NB4 (cell line): ENCODE measurements around the gene TSPAN31.

Source experiments
- DNase-seq: peaks from one replicate; pipeline ENCODE4 v3.0.0; 2010; ENCODE audit warnings: low read depth
- H3K4me3 ChIP-seq: one replicate; pipeline ENCODE4 v1.5.1; 2011; ENCODE audit warnings: mild to moderate bottlenecking, low read depth, low read length, moderate library complexity
- MYC ChIP-seq: IDR thresholded peaks from 2 replicates; pipeline ENCODE4 v1.6.1; 2011; ENCODE audit warnings: low read depth, low read length
- POLR2A ChIP-seq: IDR thresholded peaks from 2 replicates; pipeline ENCODE4 v1.6.1; 2011; ENCODE audit warnings: mild to moderate bottlenecking; ENCODE audit not compliant: insufficient read length; ENCODE audit errors: extremely low read depth
- TF ChIP-seq, protein P1 (sequence below): IDR thresholded peaks from 2 replicates; pipeline ENCODE4 v1.6.1; 2011; ENCODE audit warnings: low read depth, low read length
- TF ChIP-seq, protein P2 (sequence below): IDR thresholded peaks from one replicate; pipeline ENCODE4 v1.5.1; 2012; ENCODE audit warnings: low read depth, low read length

TSPAN31 gene

DNA sequence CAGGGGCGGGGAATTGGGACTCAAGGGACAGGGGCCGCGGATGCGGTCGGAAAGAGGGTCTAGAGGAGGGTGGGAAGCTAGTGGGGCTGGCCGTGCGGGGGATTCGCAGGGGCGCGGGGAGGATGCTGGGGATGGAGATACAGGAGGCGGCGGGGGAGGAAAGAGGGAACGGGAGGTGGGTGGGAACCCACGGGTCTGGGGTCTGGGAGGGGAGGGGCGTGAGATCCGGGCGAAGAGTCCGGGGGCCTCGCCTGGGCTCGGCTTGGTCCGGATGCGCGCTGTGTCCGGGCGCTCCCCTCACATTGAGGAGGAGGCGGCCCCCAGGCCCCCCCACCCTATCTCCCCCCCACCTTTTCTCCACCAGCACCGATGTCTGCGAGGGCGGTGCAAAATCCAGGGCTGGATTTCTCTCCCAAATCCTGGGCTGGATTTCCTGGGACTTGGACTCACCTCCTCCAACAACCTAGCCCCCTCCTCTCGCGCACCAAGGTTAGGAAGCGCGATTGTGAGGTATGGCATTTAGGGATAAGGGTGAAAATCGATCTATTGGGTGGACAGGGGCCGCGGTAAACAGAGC, 6.1 kb upstream of the TSPAN31 start, which contains the start of gene AGAP2:
AGAP2 (minus strand) TSS at position 82 of the 577 bp plus-strand sequence. CDS start 496 bp downstream, outside the sequence.
- H3K4me3 ChIP-seq: no peak within 1 kb of the TSS
- TF ChIP-seq, protein P1, sequence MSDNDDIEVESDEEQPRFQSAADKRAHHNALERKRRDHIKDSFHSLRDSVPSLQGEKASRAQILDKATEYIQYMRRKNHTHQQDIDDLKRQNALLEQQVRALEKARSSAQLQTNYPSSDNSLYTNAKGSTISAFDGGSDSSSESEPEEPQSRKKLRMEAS: no peak
- TF ChIP-seq, protein P2, sequence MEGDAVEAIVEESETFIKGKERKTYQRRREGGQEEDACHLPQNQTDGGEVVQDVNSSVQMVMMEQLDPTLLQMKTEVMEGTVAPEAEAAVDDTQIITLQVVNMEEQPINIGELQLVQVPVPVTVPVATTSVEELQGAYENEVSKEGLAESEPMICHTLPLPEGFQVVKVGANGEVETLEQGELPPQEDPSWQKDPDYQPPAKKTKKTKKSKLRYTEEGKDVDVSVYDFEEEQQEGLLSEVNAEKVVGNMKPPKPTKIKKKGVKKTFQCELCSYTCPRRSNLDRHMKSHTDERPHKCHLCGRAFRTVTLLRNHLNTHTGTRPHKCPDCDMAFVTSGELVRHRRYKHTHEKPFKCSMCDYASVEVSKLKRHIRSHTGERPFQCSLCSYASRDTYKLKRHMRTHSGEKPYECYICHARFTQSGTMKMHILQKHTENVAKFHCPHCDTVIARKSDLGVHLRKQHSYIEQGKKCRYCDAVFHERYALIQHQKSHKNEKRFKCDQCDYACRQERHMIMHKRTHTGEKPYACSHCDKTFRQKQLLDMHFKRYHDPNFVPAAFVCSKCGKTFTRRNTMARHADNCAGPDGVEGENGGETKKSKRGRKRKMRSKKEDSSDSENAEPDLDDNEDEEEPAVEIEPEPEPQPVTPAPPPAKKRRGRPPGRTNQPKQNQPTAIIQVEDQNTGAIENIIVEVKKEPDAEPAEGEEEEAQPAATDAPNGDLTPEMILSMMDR: no peak
- TF ChIP-seq MYC: no peak
- TF ChIP-seq POLR2A: no peak
- DNase-seq: no peak

DNA sequence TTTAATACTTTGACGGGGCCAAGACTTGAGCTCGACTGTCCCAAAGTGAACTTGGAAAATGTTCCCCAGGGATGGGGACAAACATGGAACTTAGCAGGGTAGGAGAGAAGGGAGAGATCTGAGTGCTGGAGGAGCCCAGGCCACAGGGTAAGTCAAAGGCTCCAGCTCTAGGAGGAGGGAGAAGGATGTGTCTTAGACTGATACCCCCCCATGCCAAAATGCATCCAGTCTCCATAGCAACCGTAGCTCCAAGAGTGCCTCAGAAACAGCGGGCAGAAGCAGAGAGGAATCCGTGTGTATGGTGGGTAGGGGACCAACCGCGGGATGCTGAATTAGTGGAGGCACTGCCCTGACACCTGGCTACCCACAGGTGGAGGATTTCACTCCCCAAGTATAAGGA, 5.5 kb upstream of the TSPAN31 start:
- H3K4me3 ChIP-seq: no peak overlapping the region
- DNase-seq: no peak
- TF ChIP-seq, protein P2: no peak
- TF ChIP-seq, protein P1: no peak
- TF ChIP-seq POLR2A: no peak
- no peak for TF ChIP-seq MYC

DNA sequence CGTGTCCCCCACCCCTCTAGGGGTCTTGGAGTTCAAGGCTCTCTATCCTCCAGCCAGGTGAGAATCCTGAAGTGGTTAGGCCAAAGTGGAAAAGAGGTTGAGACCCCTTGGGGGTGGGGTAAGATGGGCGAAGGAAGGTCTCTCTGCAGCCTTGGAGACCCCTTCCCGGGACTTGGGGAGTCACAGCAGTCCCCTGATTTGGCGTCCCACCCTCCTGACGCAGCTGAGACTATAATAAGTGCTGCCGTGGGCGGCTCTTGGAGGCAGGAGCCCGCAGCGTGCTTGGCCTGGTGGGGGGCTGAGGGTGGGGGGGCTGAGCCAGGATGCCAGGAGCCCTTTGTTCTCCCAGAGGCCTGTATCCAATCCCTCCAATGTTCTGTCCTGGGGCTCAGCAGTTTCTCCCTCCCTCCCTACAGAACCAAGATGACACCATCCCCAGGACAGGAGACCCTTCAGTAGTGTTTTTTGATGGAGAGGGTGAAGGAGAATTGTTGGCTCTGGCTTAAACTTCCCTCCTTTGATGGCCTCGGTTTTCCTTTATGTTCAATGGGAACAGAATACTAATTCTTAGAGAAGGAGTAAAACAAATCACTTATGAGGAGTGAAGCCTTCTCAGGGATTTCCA, 4.8 kb upstream of the TSPAN31 start:
- TF ChIP-seq MYC (no peak), POLR2A (no peak)
- TF ChIP-seq, protein P1: no peak
- TF ChIP-seq, protein P2: no peak
- no peak for DNase-seq
- H3K4me3 ChIP-seq: no peak overlapping the region

DNA sequence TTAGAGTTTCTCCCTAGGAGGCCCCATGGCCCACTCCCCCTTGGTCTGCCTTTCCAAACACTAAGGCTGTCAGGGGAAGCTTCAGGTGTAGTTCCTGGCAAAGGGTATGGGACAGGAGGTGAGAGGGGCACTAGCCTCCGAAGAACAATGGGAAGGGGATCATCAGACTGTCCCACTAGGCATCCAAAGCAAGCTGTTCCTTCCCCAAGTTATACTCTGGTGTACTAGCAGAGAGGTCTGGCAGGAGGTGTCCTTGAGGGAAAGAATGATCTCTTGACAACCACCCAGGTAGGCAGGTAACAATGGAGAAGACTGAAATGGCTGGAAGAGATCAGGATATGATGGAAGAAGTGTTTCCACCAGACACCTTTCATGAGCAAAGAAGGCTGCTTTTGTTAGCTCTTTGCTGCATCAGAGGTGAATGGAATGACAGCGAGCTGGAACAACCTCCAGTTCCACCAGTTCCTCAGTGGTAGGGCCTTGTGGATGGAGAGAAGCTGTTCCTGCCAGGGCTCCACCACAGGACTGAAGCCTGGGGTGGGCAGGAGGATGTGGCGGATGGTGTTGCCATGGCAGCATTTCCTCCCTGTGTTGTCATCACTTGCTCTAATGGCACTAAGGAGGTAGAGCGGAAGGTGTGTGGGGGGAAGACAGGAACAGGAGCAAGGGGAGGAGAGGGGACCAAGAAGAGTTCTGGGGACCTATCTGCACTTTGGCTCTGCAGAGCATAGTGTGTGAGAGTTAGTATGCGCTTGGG, 4.0 kb upstream of the TSPAN31 start:
- H3K4me3 ChIP-seq: peak overlapping the region; percentile 74
- TF ChIP-seq POLR2A (no peak), MYC (no peak)
- TF ChIP-seq, protein P2: no peak
- TF ChIP-seq, protein P1: no peak
- peak; percentile 84 for DNase-seq

DNA sequence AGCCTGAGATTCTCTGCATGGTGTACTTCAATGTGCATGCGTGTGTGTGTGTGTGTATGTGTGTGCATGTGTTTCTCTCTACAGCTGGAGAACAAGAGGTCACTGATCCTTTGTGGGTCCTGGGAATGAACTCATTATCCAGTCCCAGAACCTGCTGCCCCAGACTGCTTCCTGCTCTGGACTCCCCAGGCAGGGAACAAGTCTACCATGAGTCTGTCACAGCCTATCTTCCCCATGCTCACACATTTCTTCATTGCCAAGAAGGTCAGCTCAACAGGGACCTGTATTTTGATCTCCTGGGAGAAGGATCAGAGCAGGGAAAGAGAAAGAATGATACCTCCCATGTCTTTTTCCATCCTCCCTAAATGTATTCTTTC, 3.4 kb upstream of the TSPAN31 start:
- TF ChIP-seq, protein P1: no peak
- TF ChIP-seq, protein P2: no peak
- TF ChIP-seq POLR2A: no peak
- no peak for TF ChIP-seq MYC

More for the DNA sequence above, 3.4 kb upstream of the TSPAN31 start:
- peak overlapping the region; percentile 74 for H3K4me3 ChIP-seq
- no peak for DNase-seq
